Measurements from ENCODE around the gene FBLN2.
"Not testable (repeated sequence)": the region's sequence is repeated elsewhere in the genome, so short reads cannot be mapped to it uniquely, and the experiment has no call there.

Gene FBLN2

DNA sequence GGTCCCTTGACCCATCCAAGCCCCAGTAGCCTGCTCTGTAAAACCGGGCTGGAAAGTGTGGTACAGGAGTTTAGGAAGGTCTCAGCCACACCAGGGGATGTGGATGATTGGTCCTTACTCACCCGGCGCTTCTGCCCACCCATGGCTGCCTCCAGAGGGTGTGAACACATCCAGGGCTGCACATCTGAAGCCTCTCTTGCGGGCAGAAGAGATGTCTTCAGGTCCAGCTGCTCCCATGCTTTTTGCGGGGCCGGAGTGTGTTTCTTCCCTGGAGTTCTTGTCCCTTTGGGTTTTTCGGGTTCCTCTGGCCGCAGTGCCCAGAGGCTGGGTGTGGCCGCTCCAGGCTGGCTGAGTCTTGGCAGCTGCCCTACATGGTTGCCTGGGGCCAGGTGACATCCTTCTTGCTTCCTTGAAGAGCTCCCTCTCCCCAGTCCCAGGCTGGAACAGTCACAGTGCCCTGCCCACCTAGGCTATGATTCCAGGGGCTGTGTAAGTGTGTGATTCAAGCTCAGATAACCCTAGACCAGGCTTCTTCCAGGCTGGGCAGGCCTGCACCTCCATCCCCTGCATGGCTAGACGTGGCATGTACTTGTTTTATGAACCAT lies 34.9 kb upstream of the FBLN2 start:
- no peak for DNase-seq (ENCODE audit: low read depth in 2 of 2, low spot score in 1 of 2)

DNA sequence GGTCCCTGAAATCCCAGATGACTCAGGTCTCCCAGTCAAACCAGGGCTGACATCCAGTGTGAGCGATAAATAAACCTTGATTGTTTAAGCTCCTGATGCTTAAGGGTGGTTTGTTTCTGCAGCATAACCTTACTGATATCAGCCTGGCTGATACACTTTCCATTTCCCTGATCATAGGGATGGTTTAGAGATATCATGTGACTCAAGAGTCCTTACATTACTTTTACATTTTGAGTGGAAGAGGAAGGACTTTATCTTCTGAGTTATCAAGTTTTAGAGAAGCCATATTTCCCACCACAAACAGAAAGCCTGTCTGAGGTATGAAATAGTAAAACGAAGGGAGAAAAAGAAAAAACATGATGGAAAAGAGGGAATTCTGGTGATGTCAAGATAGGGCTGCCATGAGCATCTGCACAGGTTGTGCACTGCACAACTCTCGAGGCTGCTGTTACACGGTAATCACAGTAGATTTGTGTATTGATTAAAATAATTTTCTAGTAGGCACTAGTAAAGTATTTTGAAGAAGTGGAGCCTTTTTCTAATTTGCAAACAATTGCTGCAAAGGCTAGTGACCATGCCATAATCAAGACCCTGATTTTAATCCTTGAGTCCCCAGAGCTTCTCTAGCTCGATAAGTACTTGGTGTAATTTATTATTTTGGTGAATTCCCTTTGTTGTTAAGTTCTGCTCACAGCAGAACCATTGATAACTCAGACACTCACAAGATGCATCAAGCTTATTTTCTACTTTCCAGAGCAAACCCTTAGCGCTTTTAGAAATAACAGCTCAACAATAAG lies 34.1 kb upstream of the FBLN2 start:
- no peak for DNase-seq (ENCODE audit: low read depth in 2 of 2, low spot score in 1 of 2)

DNA sequence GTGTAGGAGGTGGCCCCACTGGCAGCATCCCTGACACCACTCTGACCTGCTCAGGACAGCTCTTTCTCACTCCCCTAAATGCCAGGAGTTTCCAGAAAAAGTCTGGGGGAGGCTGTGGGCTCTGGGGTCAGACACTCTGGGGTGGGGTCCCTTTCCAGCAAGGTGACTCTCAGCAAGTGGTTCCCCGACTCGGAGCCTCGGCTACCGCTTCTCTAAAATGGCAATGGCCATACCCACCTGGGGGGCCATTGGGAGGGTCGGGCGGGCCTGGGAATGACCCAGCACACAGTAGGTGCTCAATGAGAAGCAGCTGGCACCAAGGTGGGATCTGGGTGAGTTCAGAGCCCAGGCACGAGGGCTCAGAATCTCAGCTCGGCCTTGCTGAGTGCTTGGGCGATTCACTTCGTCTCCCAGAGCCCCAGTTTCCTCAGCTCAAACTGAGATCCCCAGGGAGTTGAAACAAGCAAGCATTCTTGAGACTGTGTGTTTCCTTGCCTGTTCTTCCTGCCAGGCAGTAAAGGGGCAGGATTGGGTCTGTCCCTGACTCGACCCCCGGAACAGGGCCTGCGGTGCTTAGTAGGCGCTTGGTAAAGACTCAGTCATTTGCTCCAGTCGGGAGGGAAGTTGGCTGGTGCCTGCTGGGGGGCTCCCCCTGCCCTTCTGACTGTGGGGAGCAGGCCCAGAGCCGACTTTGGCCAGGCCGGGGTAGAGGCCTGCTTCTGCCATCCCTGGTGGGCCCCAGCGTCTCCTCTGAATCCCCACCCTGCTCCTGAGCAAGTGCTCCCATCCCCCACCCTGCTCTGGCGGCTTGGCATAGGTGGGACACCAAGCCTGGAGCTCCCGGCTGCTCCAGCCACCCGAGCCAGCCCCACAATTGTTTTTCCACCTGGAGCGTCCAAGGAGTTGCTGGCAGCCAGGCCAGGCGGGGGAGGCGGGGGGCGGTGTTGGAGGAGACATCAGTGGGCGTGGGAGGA lies 32.9 kb upstream of the FBLN2 start:
- DNase-seq (ENCODE audit: low read depth in 2 of 2, low spot score in 1 of 2), result no peak

DNA sequence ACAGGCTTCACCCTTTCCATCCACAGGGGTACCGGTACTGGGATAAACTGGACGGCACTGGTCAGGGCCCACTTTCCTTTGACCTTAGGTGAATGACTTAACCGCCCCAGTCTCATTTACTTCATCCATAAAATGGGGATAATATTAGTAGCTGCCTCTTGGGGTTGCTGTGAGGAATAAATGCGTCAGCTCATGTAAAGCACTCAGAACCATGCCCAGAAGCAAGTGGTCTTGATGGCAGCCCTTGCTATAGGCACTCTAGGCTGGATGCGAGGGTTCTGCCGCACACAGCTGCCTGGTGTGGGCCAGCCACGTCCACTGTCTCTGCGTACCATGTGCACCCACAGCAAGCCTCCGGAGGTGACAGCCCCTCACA lies 32.2 kb upstream of the FBLN2 start:
- DNase-seq (ENCODE audit: low read depth in 2 of 2, low spot score in 1 of 2), result no peak

DNA sequence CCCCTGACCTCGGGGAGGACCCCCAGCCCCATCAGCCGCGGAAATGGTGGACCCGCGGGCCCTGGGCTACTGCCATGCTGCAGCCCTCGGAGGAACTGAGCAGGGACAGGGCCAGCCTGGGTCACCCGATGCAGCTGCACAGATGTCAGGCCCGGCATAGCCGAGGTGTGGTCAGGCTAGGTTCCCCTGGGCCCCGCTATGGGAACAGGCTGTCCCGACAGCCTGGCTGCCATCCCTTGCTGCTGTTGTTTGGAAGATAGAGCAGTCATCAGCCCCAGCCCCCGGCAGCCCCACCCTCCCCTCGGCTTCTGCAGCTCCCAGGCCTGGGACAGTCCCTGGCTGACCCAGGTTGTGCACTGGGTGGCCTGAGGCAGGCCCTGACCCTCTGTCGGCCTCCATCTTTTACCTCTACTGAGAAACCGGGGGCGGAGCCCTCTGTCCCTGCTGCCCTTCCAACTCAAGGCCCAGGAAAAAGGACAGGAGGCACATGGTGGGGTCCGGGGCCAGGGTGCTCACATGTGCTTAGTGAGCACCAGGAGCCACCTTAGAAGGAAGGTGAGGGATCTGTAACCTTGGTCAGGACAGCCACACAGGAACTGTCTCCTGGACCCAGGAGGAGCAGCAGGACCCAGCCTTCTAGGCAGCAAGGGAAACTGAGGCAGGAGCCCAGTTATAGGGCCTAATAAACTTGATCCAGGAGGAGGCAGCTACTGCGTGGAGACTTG lies 31.5 kb upstream of the FBLN2 start:
- DNase-seq (ENCODE audit: low read depth in 2 of 2, low spot score in 1 of 2), result no peak

DNA sequence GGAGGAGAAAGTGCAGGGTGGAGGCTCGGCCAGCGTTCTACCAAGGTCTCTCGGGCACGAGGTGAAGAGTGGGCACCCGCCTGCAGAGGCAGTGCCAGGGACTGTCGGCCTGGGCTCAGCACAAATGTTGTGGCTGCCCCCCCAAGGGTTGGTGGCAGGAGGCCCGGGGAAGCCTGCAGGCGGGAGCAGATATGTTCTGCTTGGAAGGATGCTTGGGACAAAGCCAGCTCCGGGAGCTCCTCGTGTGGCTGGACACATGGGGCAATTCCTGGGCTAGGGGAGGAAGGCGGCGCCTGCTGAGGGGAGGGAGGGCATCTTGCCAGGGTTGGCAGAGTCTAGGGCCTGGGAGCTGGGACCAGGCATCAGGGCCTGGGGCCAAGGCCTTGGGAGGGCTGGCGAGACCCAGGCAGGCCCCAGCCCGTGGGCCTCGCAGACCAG lies 30.4 kb upstream of the FBLN2 start:
- DNase-seq (ENCODE audit: low read depth in 2 of 2, low spot score in 1 of 2), result no peak

DNA sequence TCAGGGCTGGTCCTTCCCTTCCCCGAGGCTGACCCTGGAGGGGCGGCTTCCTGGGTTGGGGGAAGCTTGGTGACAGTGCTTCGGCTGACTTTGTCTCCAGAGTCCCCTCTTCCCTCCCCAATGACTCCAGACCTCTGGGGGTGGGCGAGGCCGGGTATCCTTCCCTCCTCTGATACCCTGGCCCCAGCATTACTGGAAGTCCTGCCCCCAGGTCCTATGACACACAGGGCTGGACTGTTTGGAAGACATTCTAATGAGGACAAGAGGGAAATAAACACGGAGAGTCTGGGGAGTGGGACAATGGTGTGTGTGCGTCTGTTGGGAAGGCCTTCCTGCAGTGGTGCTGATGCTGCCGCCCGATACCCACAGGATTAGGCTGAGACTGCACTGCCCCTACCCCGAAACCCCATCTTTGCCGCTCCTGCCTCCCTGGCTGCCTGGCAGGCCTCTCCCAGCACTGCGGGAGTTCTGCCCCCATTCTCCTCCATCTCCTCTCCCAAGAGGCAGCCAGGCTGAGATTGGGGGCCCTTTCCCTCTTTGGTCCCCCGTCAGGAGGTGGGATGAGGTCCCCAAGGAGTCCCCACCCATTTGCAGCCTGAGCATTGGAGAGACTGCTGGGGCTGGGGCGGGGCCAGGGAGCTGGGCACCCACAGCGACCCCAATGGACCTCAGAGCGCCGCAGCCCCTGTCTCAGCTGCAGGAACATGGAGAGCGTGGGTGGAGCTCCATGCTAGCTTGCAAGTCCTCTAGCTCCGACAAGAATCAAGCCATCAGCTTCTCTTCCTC lies 29.7 kb upstream of the FBLN2 start:
- DNase-seq (ENCODE audit: low read depth in 2 of 2, low spot score in 1 of 2), result no peak

DNA sequence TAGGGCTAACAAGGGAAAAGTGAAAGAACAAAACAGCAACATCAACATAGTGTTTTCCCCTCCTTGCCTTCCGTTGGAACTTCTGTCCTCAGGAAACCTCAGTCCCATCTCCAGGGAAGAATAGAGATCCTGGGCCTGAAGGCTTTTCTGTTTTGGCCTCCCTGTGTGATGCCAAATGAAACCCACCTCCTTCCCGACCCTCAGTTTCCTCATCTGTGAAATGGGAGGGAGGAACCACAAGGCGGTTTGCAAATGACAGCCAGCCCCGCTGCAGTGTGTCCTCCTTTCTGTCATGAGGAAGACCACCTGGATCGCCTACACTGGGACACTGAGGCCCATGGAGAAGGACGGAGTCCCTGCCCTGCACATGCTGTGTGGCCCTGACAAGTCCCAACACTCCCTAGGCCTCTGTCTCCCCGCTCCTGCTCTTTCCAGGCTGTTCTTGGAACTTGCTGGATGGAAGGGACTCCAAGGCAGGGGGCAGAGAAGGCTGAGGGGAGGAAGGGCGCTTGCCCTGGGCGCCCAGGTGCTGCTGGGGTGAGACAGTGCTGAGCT lies 28.5 kb upstream of the FBLN2 start:
- DNase-seq (ENCODE audit: low read depth in 2 of 2, low spot score in 1 of 2), result no peak

DNA sequence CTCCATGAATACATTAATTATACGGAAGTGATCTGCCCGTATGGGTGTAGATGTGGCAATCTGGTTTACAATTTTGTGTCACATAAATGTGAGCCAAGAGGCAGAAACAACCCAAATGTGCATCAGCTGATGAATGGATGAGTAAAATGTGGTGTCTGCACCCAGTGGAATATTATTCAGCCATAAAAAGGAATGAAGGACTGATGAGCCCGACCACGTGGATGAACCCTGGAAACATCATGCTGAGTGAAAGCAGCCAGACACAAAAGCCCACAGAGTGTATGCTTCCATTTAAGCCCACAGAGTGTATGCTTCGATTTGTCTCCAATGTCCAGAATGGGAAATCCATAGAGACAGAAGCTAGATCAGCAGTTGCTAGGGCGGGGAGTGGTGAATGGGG lies 27.6 kb upstream of the FBLN2 start:
- no peak for DNase-seq (ENCODE audit: low read depth in 2 of 2, low spot score in 1 of 2)

DNA sequence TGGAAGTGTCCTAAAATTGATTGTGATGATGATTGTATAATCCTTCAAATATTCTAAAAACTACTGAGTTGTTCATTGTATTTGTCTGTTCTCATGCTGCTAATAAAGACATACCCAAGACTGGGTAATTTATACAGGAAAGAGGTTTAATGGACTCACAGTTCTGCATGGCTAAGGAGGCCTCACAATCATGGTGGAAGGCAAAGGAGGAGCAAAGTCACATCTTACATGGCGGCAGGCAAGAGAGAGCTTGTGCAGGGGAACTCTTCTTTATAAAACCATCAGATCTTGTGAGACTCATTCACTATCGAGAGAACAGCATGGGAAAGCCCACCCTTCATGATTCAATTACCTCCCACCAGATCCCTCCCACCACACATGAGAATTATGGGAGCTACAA lies 27.2 kb upstream of the FBLN2 start:
- DNase-seq (ENCODE audit: low read depth in 2 of 2, low spot score in 1 of 2), result not testable (repeated sequence)

DNA sequence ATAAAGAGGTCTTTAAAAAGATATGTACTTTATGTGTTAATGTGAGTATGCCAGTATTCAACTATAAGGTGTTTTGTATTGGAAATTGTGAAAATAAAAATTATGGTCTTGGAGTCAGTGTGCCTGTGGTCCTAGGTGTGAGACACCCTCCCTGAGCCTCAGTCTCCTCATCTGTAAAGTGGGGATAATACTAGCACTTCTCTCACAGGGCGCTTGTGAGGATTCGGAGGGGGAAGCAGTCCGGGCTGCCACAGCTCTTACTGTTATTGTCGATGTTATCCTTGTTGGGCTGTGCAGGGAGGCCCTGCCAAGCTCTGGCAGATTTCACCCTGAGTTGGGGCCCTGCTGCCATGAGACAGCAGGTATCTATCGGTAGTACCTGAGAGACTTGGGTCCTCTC lies 26.7 kb upstream of the FBLN2 start:
- no peak for DNase-seq (ENCODE audit: low read depth in 2 of 2, low spot score in 1 of 2)

DNA sequence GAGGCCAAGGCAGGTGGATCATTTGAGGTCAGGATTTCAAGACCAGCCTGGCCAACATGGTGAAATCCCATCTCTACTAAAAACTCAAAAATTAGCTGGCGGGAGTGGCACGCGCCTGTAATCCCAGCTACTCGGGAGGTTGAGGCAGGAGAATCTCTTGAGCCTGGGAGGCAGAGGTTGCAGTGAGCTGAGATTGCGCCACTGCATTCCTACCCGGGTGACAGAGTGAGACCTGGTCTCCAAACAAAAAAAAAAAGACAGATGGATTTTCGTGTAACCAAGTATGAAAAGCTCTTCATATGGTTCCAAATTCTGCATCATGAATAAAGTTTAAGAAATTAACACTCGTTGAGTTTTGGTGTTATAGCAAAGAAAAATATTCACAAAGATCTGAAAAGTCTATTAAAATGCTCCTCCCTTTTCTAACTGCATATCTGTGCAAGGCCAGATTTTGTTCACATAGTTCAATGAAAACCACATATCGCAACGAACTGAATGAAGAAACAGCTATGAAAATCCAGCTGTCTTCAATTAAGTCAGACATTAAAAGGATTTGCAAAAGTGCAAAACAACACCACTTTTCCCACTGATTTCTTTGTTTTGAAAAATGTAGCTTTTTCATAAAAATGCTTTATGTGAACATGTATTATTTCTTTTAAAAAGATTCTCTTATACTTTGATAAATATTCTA lies 23.8 kb upstream of the FBLN2 start:
- DNase-seq (ENCODE audit: low read depth in 2 of 2, low spot score in 1 of 2), result no peak

DNA sequence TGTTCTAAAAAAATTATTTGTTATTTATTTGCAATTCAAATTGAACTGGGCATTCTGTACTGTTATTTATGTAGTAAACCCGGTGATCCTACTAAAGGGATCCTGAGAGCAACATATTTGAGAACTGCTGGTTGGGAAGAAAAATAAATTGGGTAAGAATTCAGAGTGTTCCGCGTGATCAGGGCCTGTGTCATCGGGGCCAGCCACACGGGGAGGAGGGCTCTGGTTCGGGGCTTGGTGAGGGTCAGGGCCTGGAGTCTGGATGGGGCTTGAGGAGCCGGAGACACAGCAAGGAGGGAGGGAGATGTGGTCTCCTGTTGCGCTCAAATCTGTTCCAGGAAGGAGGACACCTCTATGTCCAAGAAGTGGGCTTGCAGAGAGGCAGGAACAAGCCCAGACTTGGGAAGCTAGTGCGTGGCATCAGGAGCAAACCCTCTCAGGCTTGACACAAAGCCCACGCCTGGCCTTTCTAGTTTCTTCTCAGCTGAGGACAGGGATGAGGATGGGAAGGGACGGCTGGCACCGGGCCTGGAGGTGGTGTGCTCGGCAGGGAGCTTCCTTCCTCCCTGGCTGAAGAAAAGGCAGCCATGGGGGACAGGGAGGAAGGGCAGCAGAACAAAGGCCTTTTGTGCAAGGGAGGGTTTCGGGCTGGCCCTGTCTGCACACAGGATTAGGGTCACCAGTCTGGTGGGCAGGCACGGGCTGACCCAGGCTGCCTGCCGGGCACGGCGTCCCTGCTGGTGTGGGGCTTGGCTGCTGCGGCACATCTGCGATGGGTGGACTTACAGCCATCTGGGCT lies 22.9 kb upstream of the FBLN2 start:
- DNase-seq (ENCODE audit: low read depth in 2 of 2, low spot score in 1 of 2), result no peak

DNA sequence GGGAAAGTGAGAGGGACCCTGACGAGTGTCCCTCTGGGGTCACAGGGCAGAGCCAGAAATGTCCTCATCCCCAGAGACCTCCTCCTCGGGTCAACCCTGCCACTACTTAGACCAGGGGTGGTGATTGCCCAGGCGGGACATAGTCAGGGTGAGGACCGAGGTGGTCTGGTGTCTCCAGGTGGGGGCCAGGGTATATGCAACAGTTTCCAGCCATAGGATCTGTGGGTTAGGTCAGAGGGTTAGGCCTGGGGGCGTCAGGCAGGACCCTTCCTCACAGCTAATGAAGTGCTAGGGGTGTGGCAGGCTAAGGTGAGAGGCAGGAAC lies 22.3 kb upstream of the FBLN2 start:
- DNase-seq (ENCODE audit: low read depth in 2 of 2, low spot score in 1 of 2), result no peak

DNA sequence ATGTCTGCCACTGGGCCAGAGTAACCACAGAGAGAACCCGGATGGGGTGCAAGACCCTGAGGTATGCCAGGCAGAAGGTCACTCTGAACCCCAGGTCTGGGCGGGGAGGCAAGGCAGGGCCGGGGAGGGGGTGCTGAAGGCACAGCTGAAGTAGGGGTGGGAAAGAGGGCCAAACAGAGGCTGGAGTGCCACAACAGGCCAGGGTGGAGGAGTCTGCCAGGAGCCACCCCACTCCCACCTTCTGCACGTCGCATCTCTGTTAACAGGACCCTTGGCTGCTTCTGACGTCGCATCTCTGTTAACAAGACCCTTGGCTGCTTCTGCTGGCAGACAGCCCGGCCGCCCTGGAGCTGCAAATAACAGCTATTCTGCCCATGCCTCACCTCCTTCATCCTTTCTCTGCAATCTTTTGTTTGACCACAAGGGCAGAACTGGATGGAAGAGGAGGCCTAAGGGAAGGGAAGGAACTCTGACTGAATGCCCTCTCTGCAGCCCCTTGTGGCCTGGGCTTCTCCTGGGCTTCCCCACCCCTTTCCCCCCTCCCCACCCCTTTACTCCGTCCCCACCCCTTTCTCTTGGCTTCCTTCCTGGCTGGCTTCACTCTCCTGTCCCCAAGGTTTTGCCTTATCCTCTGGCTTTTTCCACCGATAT lies 20.6 kb upstream of the FBLN2 start:
- DNase-seq (ENCODE audit: low read depth in 2 of 2, low spot score in 1 of 2), result no peak

DNA sequence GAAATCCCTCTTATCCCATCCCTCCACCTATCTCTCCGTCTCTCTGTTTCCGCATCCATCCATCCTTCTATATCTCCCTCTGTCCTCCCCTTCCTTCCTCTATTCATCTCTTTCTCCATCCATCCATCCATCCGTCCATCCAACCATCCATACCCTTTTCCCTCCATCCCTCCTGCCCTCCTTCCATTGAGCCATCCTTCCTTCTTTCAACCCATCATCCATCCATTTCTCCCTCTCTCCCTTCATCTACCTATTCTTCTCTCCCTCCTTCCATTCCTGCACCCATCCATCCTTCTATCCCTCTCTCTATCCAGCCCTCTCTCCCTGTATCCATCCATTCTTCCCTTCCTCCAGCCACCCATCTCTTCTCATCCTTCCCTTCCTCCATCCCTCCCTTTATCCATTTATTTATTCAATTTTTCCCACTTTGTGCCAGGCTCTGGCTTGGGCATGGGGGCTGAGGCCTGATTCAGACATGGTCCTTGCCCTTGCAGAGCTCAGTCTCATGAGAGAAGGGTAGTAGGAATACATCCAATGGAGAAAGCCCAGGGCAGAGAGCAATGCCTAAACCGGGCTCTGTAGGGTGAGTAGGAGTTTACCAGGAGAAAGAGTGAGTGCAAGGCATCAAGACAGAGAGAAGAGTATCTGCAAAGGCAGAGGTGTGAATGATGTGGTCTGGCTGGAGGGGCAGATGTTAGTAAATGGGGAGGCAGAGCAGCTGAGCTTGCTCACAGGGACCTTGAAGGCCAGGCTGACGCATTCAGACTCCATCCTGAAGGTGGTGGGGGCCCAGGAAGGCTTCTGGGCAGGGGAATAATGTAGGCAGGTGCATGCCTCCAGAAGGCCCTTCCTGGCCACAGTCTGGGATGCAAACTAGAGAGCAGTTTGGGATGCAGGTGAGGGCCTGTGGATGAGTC lies 19.5 kb upstream of the FBLN2 start:
- DNase-seq (ENCODE audit: low read depth in 2 of 2, low spot score in 1 of 2), result no peak

All from stimulated activated CD8-positive, alpha-beta memory T cell treated with anti-CD3 and anti-CD28 coated beads, Interleukin-4, amount 100 ng/mL, for 1 hour (primary cell).